ENCODE measurements around the gene CNDP2. TPM values are rescaled to one million over a fixed set of nuclear protein-coding genes. Genes with fewer than 3 reads are reported as not detected.

CNDP2 gene
- total and polyA plus RNA-seq, 9 donors: 27.5 to 82.3 (median 59.5) TPM

GRCh38 chr18:74507927-74508326, 11.8 kb downstream of the CNDP2 start:
- H3K27me3 ChIP-seq (ENCODE audit: control insufficient read depth, insufficient read depth, low read length): no peaks in the 10 kb centered on the region
- DNase-seq: no peak
- 74% methylated on average over 14 of the region's 14 CpGs for WGBS (ENCODE audit: insufficient coverage)
- no peak overlapping the region for H3K4me3 ChIP-seq (ENCODE audit: low read length)
- no peak overlapping the region for H3K27ac ChIP-seq (ENCODE audit: low read length)
- no peaks in the 10 kb centered on the region for H3K9me3 ChIP-seq (replicated peaks; ENCODE audit: control insufficient read depth, low read depth, low read length)
- H3K36me3 ChIP-seq (ENCODE audit: control insufficient read depth, insufficient read depth, low read length): peaks cover 64% of the 10 kb centered on the region
- H3K4me1 ChIP-seq (ENCODE audit: control insufficient read depth, insufficient read depth, low read length): peaks cover 19% of the 10 kb centered on the region

GRCh38 chr18:74508366-74508765, 12.2 kb downstream of the CNDP2 start:
- WGBS (ENCODE audit: insufficient coverage): 72% methylated on average over 7 of the region's 9 CpGs
- Histone ChIP-seq H3K4me1 (ENCODE audit: control insufficient read depth, insufficient read depth, low read length) (peaks cover 19% of the 10 kb centered on the region), H3K27ac (ENCODE audit: low read length) (no peak overlapping the region), H3K9me3 (replicated peaks; ENCODE audit: control insufficient read depth, low read depth, low read length) (no peaks in the 10 kb centered on the region), H3K27me3 (ENCODE audit: control insufficient read depth, insufficient read depth, low read length) (no peaks in the 10 kb centered on the region), H3K36me3 (ENCODE audit: control insufficient read depth, insufficient read depth, low read length) (peaks cover 66% of the 10 kb centered on the region), H3K4me3 (ENCODE audit: low read length) (no peak overlapping the region)
- DNase-seq: no peak

DNA sequence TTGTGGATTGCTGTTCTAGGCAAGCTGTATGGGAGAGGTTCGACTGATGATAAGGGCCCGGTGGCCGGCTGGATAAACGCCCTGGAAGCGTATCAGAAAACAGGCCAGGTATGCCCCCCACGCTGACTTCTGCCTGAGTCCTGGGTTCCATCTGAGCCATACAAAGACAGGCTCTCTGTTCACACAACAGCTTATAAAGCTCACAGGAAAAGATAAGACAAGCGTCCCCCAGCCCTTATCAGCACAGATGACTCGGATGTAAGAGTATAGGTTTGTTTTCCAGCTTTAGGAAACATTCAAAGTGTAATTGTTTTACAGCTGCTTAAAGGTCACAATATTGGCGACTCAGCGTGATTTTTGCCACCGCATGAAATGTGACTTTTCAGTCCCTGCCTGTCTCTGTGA, 12.7 kb downstream of the CNDP2 start:
- H3K36me3 ChIP-seq (ENCODE audit: control insufficient read depth, insufficient read depth, low read length): peaks cover 70% of the 10 kb centered on the region
- no peak overlapping the region for H3K4me3 ChIP-seq (ENCODE audit: low read length)
- 81% methylated on average over 5 of the region's 11 CpGs for WGBS (ENCODE audit: insufficient coverage)

DNA sequence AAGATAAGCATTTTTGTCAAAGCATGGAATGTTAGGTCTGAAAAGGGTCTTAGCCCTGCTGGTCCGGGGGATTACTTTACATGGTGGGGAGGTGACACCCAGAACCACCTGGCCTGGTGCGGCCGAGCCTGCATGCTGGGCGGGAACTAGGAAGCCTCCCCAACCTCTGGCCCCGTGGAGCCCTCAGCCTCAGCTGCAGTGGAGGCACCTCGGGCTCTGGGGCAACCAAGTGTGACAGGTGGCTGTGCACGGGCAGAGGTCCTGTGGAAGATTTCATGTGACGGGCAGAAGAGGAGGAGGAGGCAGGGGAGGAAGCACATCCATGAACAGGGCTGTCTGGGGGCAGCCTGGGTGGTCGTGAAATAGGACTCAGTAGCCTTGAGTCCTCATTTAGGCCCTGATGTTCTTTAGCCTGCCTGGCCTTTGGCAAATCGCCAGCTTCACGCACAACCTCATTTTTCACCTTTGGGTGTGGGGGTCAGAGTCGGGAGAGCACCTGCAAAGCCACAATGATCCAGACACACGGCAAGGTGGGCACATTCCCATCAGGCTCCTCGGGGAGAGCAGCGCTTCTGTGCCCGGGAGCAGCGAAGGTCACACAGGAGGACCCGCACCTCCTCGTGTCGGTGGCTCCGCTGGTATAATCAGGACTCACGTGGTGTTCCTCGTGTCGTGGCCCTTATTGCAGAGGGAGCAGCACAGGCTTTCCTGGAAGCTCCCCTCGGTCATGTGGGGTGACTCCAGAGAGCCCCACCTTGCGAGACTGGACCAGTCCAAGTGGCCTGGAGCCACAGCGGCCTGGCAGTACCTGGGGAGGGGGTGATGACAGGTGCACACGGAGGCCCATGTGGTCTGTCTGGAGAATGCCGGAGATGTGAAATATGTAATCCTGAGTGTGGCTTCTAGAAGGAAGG, 13.9 kb downstream of the CNDP2 start:
- Histone ChIP-seq H3K4me1 (ENCODE audit: control insufficient read depth, insufficient read depth, low read length) (peaks cover 19% of the 10 kb centered on the region), H3K4me3 (ENCODE audit: low read length) (no peak overlapping the region), H3K27me3 (ENCODE audit: control insufficient read depth, insufficient read depth, low read length) (no peaks in the 10 kb centered on the region), H3K9me3 (replicated peaks; ENCODE audit: control insufficient read depth, low read depth, low read length) (no peaks in the 10 kb centered on the region), H3K27ac (ENCODE audit: low read length) (no peak overlapping the region), H3K36me3 (ENCODE audit: control insufficient read depth, insufficient read depth, low read length) (peaks cover 75% of the 10 kb centered on the region)
- DNase-seq: no peak
- WGBS (ENCODE audit: insufficient coverage): 87% methylated on average over 28 of the region's 29 CpGs

More for the DNA sequence above, 12.7 kb downstream of the CNDP2 start:
- H3K27me3 ChIP-seq (ENCODE audit: control insufficient read depth, insufficient read depth, low read length): no peaks in the 10 kb centered on the region
- no peak for DNase-seq
- peaks cover 19% of the 10 kb centered on the region for H3K4me1 ChIP-seq (ENCODE audit: control insufficient read depth, insufficient read depth, low read length)
- no peaks in the 10 kb centered on the region for H3K9me3 ChIP-seq (replicated peaks; ENCODE audit: control insufficient read depth, low read depth, low read length)
- no peak overlapping the region for H3K27ac ChIP-seq (ENCODE audit: low read length)

GRCh38 chr18:74510770-74511095, 14.6 kb downstream of the CNDP2 start:
- Histone ChIP-seq H3K27ac (ENCODE audit: low read length) (no peak overlapping the region), H3K4me3 (ENCODE audit: low read length) (no peak overlapping the region), H3K36me3 (ENCODE audit: control insufficient read depth, insufficient read depth, low read length) (peaks cover 81% of the 10 kb centered on the region), H3K4me1 (ENCODE audit: control insufficient read depth, insufficient read depth, low read length) (peaks cover 18% of the 10 kb centered on the region), H3K27me3 (ENCODE audit: control insufficient read depth, insufficient read depth, low read length) (no peaks in the 10 kb centered on the region), H3K9me3 (replicated peaks; ENCODE audit: control insufficient read depth, low read depth, low read length) (no peaks in the 10 kb centered on the region)
- DNase-seq: no peak
- 88% methylated on average over 12 of the region's 12 CpGs for whole genome bisulfite sequencing (ENCODE audit: insufficient coverage)

DNA sequence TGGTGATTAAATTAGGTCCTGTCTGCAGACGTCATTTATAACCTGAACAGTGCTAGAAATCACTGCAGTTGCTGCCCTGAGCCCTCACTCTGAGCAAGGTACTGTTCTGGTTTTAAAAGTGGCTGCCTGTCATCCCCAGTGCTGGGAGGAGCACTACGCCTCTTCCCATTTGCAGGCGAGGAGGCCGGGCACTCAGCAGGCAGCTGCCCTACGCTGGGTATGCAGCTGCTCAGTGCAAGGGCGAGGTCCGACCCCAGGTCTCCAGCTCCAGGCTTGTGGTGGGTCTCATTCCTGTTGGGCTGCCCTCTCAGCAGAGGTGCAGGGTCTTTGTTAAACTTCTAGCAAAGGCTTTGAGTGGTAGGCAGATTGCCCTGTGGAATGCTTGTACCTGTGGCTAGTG, 15.7 kb downstream of the CNDP2 start:
- Histone ChIP-seq H3K27ac (ENCODE audit: low read length) (no peak overlapping the region), H3K4me1 (ENCODE audit: control insufficient read depth, insufficient read depth, low read length) (peaks cover 8% of the 10 kb centered on the region), H3K27me3 (ENCODE audit: control insufficient read depth, insufficient read depth, low read length) (no peaks in the 10 kb centered on the region), H3K4me3 (ENCODE audit: low read length) (no peak overlapping the region), H3K9me3 (replicated peaks; ENCODE audit: control insufficient read depth, low read depth, low read length) (no peaks in the 10 kb centered on the region), H3K36me3 (ENCODE audit: control insufficient read depth, insufficient read depth, low read length) (peaks cover 87% of the 10 kb centered on the region)
- DNase-seq: no peak
- 81% methylated on average over 6 of the region's 7 CpGs for WGBS (ENCODE audit: insufficient coverage)

- no peaks in the 10 kb centered on the region for H3K27me3 ChIP-seq (ENCODE audit: control insufficient read depth, insufficient read depth, low read length)
- peaks cover 2% of the 10 kb centered on the region for H3K4me1 ChIP-seq (ENCODE audit: control insufficient read depth, insufficient read depth, low read length)
- H3K4me3 ChIP-seq (ENCODE audit: low read length): no peak overlapping the region
- DNase-seq: no peak
- no peaks in the 10 kb centered on the region for H3K9me3 ChIP-seq (replicated peaks; ENCODE audit: control insufficient read depth, low read depth, low read length)
- WGBS (ENCODE audit: insufficient coverage): 88% methylated on average over 9 of the region's 15 CpGs
- H3K27ac ChIP-seq (ENCODE audit: low read length): no peak overlapping the region
- H3K36me3 ChIP-seq (ENCODE audit: control insufficient read depth, insufficient read depth, low read length): peaks cover 87% of the 10 kb centered on the region
Measured at GRCh38 chr18:74512321-74513053, 16.3 kb downstream of the CNDP2 start.

DNA sequence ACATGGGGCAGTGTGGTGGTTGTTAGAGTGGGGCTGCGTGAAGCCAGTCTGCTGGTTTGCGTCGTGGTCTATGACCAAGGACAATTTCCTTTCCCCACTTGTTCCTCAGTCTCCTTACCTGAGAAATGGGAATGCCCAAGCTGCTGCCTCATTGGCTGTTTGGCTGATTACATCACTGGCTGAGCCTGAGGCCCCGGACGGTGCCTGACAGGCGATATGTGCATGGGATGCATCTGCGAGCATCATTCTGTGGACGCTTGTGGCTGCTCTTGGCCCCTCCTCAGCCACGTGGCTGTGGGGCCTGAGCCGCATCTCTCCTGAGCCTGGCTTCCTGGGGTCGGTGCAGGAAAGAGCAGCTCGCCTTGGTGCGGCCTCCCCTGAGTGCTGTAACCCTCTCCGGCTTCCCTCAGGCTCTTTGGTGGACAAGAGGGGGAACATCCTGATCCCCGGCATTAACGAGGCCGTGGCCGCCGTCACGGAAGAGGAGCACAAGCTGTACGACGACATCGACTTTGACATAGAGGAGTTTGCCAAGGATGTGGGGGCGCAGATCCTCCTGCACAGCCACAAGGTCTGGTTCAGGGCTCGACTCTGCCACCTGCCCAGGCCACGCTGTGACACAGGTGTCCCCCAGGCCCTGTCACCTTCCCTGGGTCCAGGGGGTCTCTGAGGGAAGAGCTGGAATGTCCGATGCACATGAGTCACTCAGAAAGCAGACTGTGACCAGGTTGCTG, 17.2 kb downstream of the CNDP2 start:
- Histone ChIP-seq H3K4me3 (ENCODE audit: low read length) (no peak overlapping the region), H3K27ac (ENCODE audit: low read length) (no peak overlapping the region), H3K4me1 (ENCODE audit: control insufficient read depth, insufficient read depth, low read length) (no peaks in the 10 kb centered on the region), H3K9me3 (replicated peaks; ENCODE audit: control insufficient read depth, low read depth, low read length) (no peaks in the 10 kb centered on the region), H3K27me3 (ENCODE audit: control insufficient read depth, insufficient read depth, low read length) (no peaks in the 10 kb centered on the region), H3K36me3 (ENCODE audit: control insufficient read depth, insufficient read depth, low read length) (peaks cover 86% of the 10 kb centered on the region)
- WGBS (ENCODE audit: insufficient coverage): 87% methylated on average over 24 of the region's 27 CpGs
- no peak for DNase-seq

GRCh38 chr18:74513883-74514205, 17.7 kb downstream of the CNDP2 start:
- H3K36me3 ChIP-seq (ENCODE audit: control insufficient read depth, insufficient read depth, low read length): peaks cover 86% of the 10 kb centered on the region
- WGBS (ENCODE audit: insufficient coverage): 84% methylated on average over 7 of the region's 8 CpGs
- no peak for DNase-seq

More at GRCh38 chr18:74513883-74514205, 17.7 kb downstream of the CNDP2 start:
- no peak overlapping the region for H3K4me3 ChIP-seq (ENCODE audit: low read length)
- H3K9me3 ChIP-seq (replicated peaks; ENCODE audit: control insufficient read depth, low read depth, low read length): no peaks in the 10 kb centered on the region
- no peaks in the 10 kb centered on the region for H3K4me1 ChIP-seq (ENCODE audit: control insufficient read depth, insufficient read depth, low read length)
- H3K27me3 ChIP-seq (ENCODE audit: control insufficient read depth, insufficient read depth, low read length): no peaks in the 10 kb centered on the region
- no peak overlapping the region for H3K27ac ChIP-seq (ENCODE audit: low read length)
